GM23338 (cell line): ENCODE measurements around the gene MARK2. TPM values are rescaled to one million over a fixed set of nuclear protein-coding genes. Genes with fewer than 3 reads are reported as not detected.

Source experiments
- ATAC-seq: fragments of 200-7000 bp; cut with Tn5 transposase; 3 replicates; pipeline ENCODE4 v1.9.1; 2020
- DNase-seq: peaks from one replicate; pipeline ENCODE4 v3.0.0-alpha.2; 2015; ENCODE audit warnings: low spot score
- H2AFZ ChIP-seq: fragments of 200-600 bp; sonication (generic); 2 replicates; pipeline ENCODE4 v1.8.0; 2016; ENCODE audit warnings: antibody characterized with exemption, mild to moderate bottlenecking, moderate library complexity
- H3F3A ChIP-seq: fragments of 200-600 bp; sonication (generic); replicated peaks from 2 replicates; pipeline ENCODE4 v1.8.0; 2017; ENCODE audit warnings: antibody characterized with exemption, mixed run types, low read depth
- H3K27ac ChIP-seq: fragments of 200-600 bp; sonication (generic); 2 replicates; pipeline ENCODE4 v1.6.1; 2016; ENCODE audit warnings: low read depth
- H3K27me3 ChIP-seq: fragments of 200-600 bp; sonication (generic); 2 replicates; pipeline ENCODE4 v1.8.0; 2016; ENCODE audit warnings: mild to moderate bottlenecking, mixed run types, moderate library complexity; ENCODE audit not compliant: insufficient read depth
- H3K36me3 ChIP-seq: fragments of 200-600 bp; sonication (generic); 2 replicates; pipeline ENCODE4 v1.8.0; 2016; ENCODE audit warnings: mild to moderate bottlenecking; ENCODE audit not compliant: insufficient read depth
- H3K4me1 ChIP-seq: fragments of 200-600 bp; sonication (generic); 2 replicates; pipeline ENCODE4 v1.8.0; 2016; ENCODE audit warnings: mild to moderate bottlenecking, moderate library complexity; ENCODE audit not compliant: insufficient read depth
- H3K4me2 ChIP-seq: fragments of 200-600 bp; sonication (generic); 2 replicates; pipeline ENCODE4 v1.7.1; 2017; ENCODE audit warnings: mixed run types
- H3K4me3 ChIP-seq: fragments of 200-600 bp; sonication (generic); 2 replicates; pipeline ENCODE4 v1.6.1; 2016; ENCODE audit warnings: mixed run types
- H3K79me2 ChIP-seq: fragments of 200-600 bp; sonication (generic); replicated peaks from 2 replicates; pipeline ENCODE4 v1.8.0; 2017; ENCODE audit warnings: mild to moderate bottlenecking; ENCODE audit not compliant: insufficient read depth
- H3K9me2 ChIP-seq: fragments of 200-600 bp; sonication (generic); 2 replicates; pipeline ENCODE4 v1.8.0; 2017; ENCODE audit not compliant: insufficient read depth
- H4K20me1 ChIP-seq: fragments of 200-600 bp; sonication (generic); replicated peaks from 2 replicates; pipeline ENCODE4 v1.8.0; 2017; ENCODE audit warnings: mild to moderate bottlenecking; ENCODE audit not compliant: insufficient read depth
- H3K27ac Mint-ChIP-seq: 2 replicates; pipeline ENCODE4 v1.8.0; 2020; ENCODE audit warnings: inconsistent platforms, mild to moderate bottlenecking, moderate library complexity, mixed read lengths
- H3K27me3 Mint-ChIP-seq: 3 replicates; pipeline ENCODE4 v1.8.0; 2022; ENCODE audit warnings: low read depth, mild to moderate bottlenecking, moderate library complexity, mixed read lengths, inconsistent platforms; ENCODE audit not compliant: insufficient read depth, poor library complexity
- H3K36me3 Mint-ChIP-seq: 3 replicates; pipeline ENCODE4 v1.8.0; 2021; ENCODE audit warnings: low read depth, mild to moderate bottlenecking, inconsistent platforms, moderate library complexity, mixed read lengths
- H3K4me1 Mint-ChIP-seq: 3 replicates; pipeline ENCODE4 v1.8.0; 2020; ENCODE audit warnings: mild to moderate bottlenecking, inconsistent platforms, mixed read lengths
- H3K4me3 Mint-ChIP-seq: 3 replicates; pipeline ENCODE4 v1.8.0; 2021; ENCODE audit warnings: moderate library complexity, mild to moderate bottlenecking, inconsistent platforms, mixed read lengths
- H3K9me3 Mint-ChIP-seq: 3 replicates; pipeline ENCODE4 v1.8.0; 2020; ENCODE audit warnings: moderate library complexity, mild to moderate bottlenecking, inconsistent platforms, mixed read lengths
- CREB1 ChIP-seq: fragments of 250-450 bp; sonication (Bioruptor Pico); IDR thresholded peaks from 2 replicates; pipeline ENCODE4 v1.5.0; 2020; ENCODE audit warnings: low read depth, mild to moderate bottlenecking, moderate library complexity
- CTCF ChIP-seq, 2 experiments: fragments of 200-600 bp in 1 of 2; sonication (generic) in 1 of 2; conservative IDR thresholded peaks; 2 replicates each; pipeline versions ENCODE4 v1.5.1 to v1.6.1; 2016 to 2017; ENCODE audit warnings: antibody characterized with exemption in 2 of 2, low read depth in 2 of 2, mild to moderate bottlenecking in 2 of 2, moderate library complexity in 1 of 2
- ETS1 ChIP-seq: IDR thresholded peaks from 2 replicates; pipeline ENCODE4 v1.6.1; 2016; ENCODE audit warnings: antibody characterized with exemption
- EZH2 ChIP-seq: fragments of 200-600 bp; sonication (generic); IDR thresholded peaks from one replicate; pipeline ENCODE4 v1.8.0; 2017; ENCODE audit warnings: antibody characterized with exemption, mild to moderate bottlenecking, low read depth; ENCODE audit not compliant: unreplicated experiment
- EZH2phosphoT487 ChIP-seq: fragments of 200-600 bp; sonication (generic); IDR thresholded peaks from one replicate; pipeline ENCODE4 v1.8.1; 2018; ENCODE audit warnings: antibody characterized with exemption; ENCODE audit not compliant: unreplicated experiment
- JUNB ChIP-seq: IDR thresholded peaks from one replicate; pipeline ENCODE4 v1.6.1; 2016; ENCODE audit warnings: antibody characterized with exemption; ENCODE audit not compliant: unreplicated experiment
- NANOG ChIP-seq: IDR thresholded peaks from 2 replicates; pipeline ENCODE4 v1.6.1; 2016; ENCODE audit warnings: antibody characterized with exemption, borderline replicate concordance
- POLR2AphosphoS5 ChIP-seq: IDR thresholded peaks from 2 replicates; pipeline ENCODE4 v1.6.1; 2016; ENCODE audit warnings: antibody characterized with exemption, low read depth
- REST ChIP-seq: IDR thresholded peaks from one replicate; pipeline ENCODE4 v1.6.1; 2018; ENCODE audit warnings: antibody characterized with exemption; ENCODE audit not compliant: unreplicated experiment
- STAT1 ChIP-seq: IDR thresholded peaks from one replicate; pipeline ENCODE4 v1.6.1; 2016; ENCODE audit warnings: antibody characterized with exemption; ENCODE audit not compliant: unreplicated experiment
- ZNF114 ChIP-seq: fragments of 250-450 bp; sonication (Bioruptor Pico); IDR thresholded peaks from 2 replicates; pipeline ENCODE4 v1.5.0; 2020; ENCODE audit warnings: mild to moderate bottlenecking, moderate library complexity
- ZNF331 ChIP-seq: fragments of 250-450 bp; sonication (Bioruptor Pico); IDR thresholded peaks from 2 replicates; pipeline ENCODE4 v1.5.0; 2020; ENCODE audit warnings: low read depth, mild to moderate bottlenecking, moderate library complexity
- ZNF462 ChIP-seq: fragments of 250-450 bp; sonication (Bioruptor Pico); IDR thresholded peaks from 2 replicates; pipeline ENCODE4 v1.5.0; 2020; ENCODE audit warnings: mild to moderate bottlenecking, moderate library complexity
- polyA plus RNA-seq: library from polyadenylated mRNA; unstranded; fragments of >200 nt; fragmentation: Nextera tagmentation; extraction: Ambion mirVana; gene quantifications from 2 replicates; pipeline ENCODE4 v1.2.1, GENCODE V29; 2016
- total RNA-seq: library from RNA; depleted of rRNA; stranded (reverse); fragments of >200 nt; shearing (Covaris generic); gene quantifications from 2 replicates; pipeline ENCODE4 v1.2.3, GENCODE V29; 2014

Gene MARK2
- total and polyA plus RNA-seq, 2 experiments from 2014 or later = 18.7 to 42.6 TPM

- Mint-ChIP-seq H3K4me1 (peaks cover 59% of the 10 kb centered on the region), H3K4me3 (no peak overlapping the region; the same call in 2 of the 3 replicates), H3K36me3 (peaks cover 40% of the 10 kb centered on the region), H3K27me3 (peaks cover 21% of the 10 kb centered on the region), H3K27ac (peak overlapping the region; percentile 70; the same call in 1 of the 2 replicates), H3K9me3 (no peaks in the 10 kb centered on the region; the same call in 2 of the 3 replicates)
- H3K4me3 ChIP-seq = no peak overlapping the region
- no peaks in the 10 kb centered on the region for H3K79me2 ChIP-seq
- peak overlapping the region; percentile 32; the same call in 1 of the 2 replicates for H3K4me2 ChIP-seq
- no peaks in the 10 kb centered on the region for H3K9me2 ChIP-seq
- H3F3A ChIP-seq = peaks cover 23% of the 10 kb centered on the region
- H3K4me1 ChIP-seq = peaks cover 56% of the 10 kb centered on the region
- ATAC-seq (no peak), DNase-seq (no peak)
- no peaks in the 10 kb centered on the region; the same call in 1 of the 2 replicates for H3K36me3 ChIP-seq
- H3K27me3 ChIP-seq = no peaks in the 10 kb centered on the region
- TF ChIP-seq CTCF (conservative IDR thresholded peaks at IDR 0.05; ENCODE audit: low read depth in 2 of 2) = no peak
- TF ChIP-seq JUNB = no peak
- no peak for TF ChIP-seq REST
- no peak for TF ChIP-seq ZNF331 (CRISPR knock-in tag)
- TF ChIP-seq NANOG = no peak
- no peak for TF ChIP-seq STAT1
- no peak for TF ChIP-seq EZH2phosphoT487
- TF ChIP-seq ETS1 = no peak
- TF ChIP-seq ZNF462 (CRISPR knock-in tag) = no peak
- TF ChIP-seq POLR2AphosphoS5 = no peak
- TF ChIP-seq EZH2 = no peak
- no peak for TF ChIP-seq CREB1 (CRISPR knock-in tag)
- no peak for TF ChIP-seq ZNF114 (CRISPR knock-in tag)
- peaks cover 7% of the 10 kb centered on the region; the same call in 1 of the 2 replicates for H4K20me1 ChIP-seq
- no peak overlapping the region for H2AFZ ChIP-seq
- H3K27ac ChIP-seq = 0 out of 2 replicates have a peak overlapping the region, but pooled peaks have one; percentile 78
These were observed 68.2 kb downstream of the MARK2 start for GRCh38 chr11:63907063-63907462.
